KOPT-K1 (cell line): ENCODE measurements around the gene SERTM2.

Experiments used
- H3K27ac ChIP-seq: fragments of 200-600 bp; sonication (generic); 2 replicates; pipeline ENCODE4 v1.5.1; 2016; ENCODE audit warnings: antibody characterized with exemption, mild to moderate bottlenecking, low read depth, low read length; ENCODE audit not compliant: poor library complexity, severe bottlenecking
- H3K36me3 ChIP-seq: fragments of 200-600 bp; sonication (generic); 2 replicates; pipeline ENCODE4 v1.5.1; 2017; ENCODE audit warnings: antibody characterized with exemption, mild to moderate bottlenecking, low read length, moderate library complexity; ENCODE audit not compliant: insufficient read depth
- H3K9me3 ChIP-seq: fragments of 200-600 bp; sonication (generic); 2 replicates; pipeline ENCODE4 v1.5.1; 2017; ENCODE audit warnings: antibody characterized with exemption, low read length, mild to moderate bottlenecking; ENCODE audit not compliant: insufficient read depth, poor library complexity, severe bottlenecking

Gene SERTM2

DNA sequence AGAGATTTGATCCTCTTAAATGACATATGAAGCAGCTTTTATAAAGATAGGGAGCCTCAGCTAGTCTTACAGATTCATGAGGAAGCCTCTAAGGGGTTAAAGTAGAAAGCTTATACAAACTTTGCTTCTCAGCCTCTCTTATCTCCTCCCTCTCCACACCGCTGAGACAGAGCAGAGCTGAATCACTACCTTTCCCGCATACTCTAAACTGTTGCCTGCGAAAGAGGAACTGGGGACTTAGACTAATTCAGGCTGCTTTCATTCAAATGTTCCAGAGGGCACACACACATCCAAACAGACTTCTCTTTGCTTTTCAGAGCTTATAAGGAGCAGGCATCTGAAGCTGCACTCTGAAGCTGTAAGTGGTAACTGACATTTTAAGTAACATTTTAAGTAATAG lies at the start of gene SERTM2:
Gene SERTM2 (plus strand): TSS at position 169 of the 400 bp plus-strand sequence. CDS start 7,213 bp downstream, outside the sequence.
- H3K27ac ChIP-seq = no peak within 1 kb of the TSS
- no peaks in the 10 kb centered on the region for H3K9me3 ChIP-seq
- no peaks in the 10 kb centered on the region for H3K36me3 ChIP-seq

DNA sequence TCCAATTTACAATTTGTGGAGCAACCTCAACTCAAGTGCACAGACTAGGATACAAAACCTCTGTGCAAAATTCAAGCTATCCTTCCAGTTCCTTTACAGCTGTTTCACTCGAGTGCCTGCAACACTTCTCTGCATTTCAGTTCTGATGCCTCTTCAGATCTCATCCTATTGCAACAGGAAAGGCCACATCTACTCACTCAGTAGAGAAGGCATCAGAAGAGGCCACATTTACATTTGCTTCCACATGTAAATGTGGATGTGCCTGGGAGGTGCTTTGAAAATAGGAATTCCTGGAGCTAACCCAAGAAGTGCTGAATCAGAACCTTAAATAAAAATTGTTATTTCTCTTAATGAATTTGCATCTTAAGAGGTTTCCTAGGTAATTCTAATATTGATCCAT lies 45.8 kb upstream of the SERTM2 start:
- Histone ChIP-seq H3K36me3 (no peaks in the 10 kb centered on the region), H3K27ac (no peak overlapping the region)

DNA sequence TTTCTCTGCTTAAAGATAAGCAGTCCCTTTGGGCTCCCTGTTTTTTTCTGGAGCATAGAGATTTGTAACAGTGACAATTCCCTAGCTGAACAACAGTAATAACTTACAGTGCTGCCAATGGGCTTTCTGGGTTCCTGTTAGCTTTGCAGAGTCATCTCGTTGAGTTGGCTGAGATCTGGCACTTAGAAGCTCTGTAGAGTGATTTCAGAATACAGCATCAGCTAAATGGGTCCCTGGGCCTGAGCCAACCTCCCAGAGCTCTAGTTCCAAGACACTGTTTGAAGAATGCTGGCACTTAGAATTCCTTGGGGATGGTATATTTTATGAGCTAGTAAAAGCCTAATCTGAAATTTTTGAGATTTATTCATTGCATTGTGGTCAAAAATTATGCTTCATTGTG lies 43.5 kb upstream of the SERTM2 start:
- Histone ChIP-seq H3K27ac (no peak overlapping the region), H3K9me3 (no peaks in the 10 kb centered on the region)

More for the DNA sequence above, 45.8 kb upstream of the SERTM2 start:
- no peaks in the 10 kb centered on the region for H3K9me3 ChIP-seq

GRCh38 chrX:111470681-111471403 lies 40.6 kb upstream of the SERTM2 start:
- H3K27ac ChIP-seq = no peak overlapping the region
- H3K36me3 ChIP-seq = no peaks in the 10 kb centered on the region
- H3K9me3 ChIP-seq = no peaks in the 10 kb centered on the region

More for the DNA sequence above, 43.5 kb upstream of the SERTM2 start:
- no peaks in the 10 kb centered on the region for H3K36me3 ChIP-seq

- H3K27ac ChIP-seq = no peak overlapping the region
- no peaks in the 10 kb centered on the region for H3K36me3 ChIP-seq
- no peaks in the 10 kb centered on the region for H3K9me3 ChIP-seq
Measured at GRCh38 chrX:111481896-111482295, 29.5 kb upstream of the SERTM2 start.

DNA sequence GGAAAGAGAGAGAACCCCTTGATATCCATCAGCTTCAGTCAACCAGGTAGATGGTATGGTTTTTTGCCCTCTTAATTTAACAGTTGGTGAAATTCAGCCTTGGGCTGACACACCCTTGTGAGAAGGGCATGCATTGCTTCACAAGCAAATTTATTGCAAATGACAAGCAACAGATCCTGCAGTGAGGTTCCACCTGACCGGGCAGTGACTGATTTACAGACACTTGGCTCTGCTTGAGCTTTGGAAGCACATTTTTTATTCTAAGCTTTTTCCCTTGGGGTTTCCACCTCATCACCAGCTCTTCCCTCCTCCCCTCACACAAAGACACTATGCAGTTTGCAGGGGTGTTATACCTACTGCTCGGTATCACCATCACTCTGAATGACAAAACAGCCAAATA lies 28.3 kb upstream of the SERTM2 start:
- Histone ChIP-seq H3K27ac (no peak overlapping the region), H3K36me3 (no peaks in the 10 kb centered on the region), H3K9me3 (no peaks in the 10 kb centered on the region)

DNA sequence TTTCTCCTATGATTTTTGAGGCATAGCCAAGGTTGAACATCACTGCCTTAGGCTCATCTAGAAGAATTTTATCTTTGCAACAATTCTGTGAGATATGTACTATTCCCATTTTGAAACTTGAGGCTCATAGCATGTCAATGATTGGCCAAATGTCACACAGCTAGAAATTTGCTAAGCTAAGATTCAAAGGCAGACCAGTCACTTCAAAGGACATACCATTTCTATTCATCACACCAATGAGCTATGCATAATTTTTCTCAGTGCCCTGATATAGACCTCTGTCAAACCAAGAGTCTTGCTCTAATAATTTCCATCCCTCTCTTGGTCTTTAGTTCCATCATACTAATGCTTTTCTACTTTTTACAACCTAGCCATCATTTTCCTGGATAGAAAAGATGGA lies 27.6 kb upstream of the SERTM2 start:
- H3K9me3 ChIP-seq = no peaks in the 10 kb centered on the region
- no peak overlapping the region for H3K27ac ChIP-seq
- H3K36me3 ChIP-seq = no peaks in the 10 kb centered on the region

GRCh38 chrX:111490688-111491087 lies 20.8 kb upstream of the SERTM2 start:
- H3K36me3 ChIP-seq = no peaks in the 10 kb centered on the region

GRCh38 chrX:111492085-111492484 lies 19.4 kb upstream of the SERTM2 start:
- Histone ChIP-seq H3K27ac (no peak overlapping the region), H3K9me3 (no peaks in the 10 kb centered on the region), H3K36me3 (no peaks in the 10 kb centered on the region)

More at GRCh38 chrX:111490688-111491087, 20.8 kb upstream of the SERTM2 start:
- Histone ChIP-seq H3K9me3 (no peaks in the 10 kb centered on the region), H3K27ac (no peak overlapping the region)

GRCh38 chrX:111498538-111499103 lies 12.8 kb upstream of the SERTM2 start:
- no peak overlapping the region for H3K27ac ChIP-seq
- no peaks in the 10 kb centered on the region for H3K9me3 ChIP-seq
- H3K36me3 ChIP-seq = no peaks in the 10 kb centered on the region

DNA sequence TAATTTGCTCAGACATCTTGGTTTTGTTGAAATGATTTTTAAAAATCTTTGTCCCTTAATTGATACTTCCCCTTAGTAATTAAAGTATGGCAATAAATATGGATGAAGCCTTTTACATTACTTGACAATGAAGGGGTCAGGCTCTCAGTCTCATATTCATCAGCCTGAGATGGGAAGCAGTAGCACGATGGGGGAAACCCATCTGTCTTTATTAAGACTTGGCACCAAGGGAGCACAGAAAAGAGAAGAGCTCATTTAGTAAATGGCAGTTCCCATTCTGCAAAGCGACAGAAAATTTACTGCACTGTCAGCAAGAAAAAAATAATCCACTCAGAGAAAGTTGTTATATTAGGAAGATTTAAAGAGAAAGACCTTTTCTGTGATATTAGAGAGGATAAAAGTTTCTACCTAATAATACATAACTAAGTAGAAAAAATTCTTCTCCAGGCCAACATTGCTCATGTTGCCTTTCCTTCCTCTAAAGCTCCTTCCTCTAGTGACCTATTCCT lies 7.9 kb upstream of the SERTM2 start:
- Histone ChIP-seq H3K36me3 (no peaks in the 10 kb centered on the region), H3K9me3 (no peaks in the 10 kb centered on the region), H3K27ac (no peak overlapping the region)

- H3K27ac ChIP-seq = no peak overlapping the region
- H3K9me3 ChIP-seq = no peaks in the 10 kb centered on the region
- no peaks in the 10 kb centered on the region for H3K36me3 ChIP-seq
Measured at GRCh38 chrX:111504941-111505340, 6.5 kb upstream of the SERTM2 start.

- Histone ChIP-seq H3K36me3 (no peaks in the 10 kb centered on the region), H3K9me3 (no peaks in the 10 kb centered on the region)
Measured at GRCh38 chrX:111505783-111506182, 5.7 kb upstream of the SERTM2 start.

DNA sequence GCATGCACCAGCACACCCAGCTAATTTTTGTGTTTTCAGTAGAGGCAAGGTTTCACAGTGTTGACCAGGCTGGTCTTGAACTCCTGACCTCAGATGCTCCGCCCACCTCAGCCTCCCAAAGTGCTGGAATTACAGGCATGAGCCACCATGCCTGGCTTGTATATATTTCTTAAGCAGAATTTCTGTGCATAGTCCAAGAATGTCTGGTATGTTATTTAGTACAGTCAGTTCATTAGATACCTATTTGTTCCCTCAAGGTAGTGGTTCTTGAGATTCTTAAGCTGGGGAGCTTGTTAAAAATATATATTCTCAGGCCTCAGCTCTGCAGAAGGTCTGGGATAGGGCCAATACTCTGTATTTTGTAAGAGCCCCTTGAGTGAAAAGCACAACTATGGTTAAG lies 4.6 kb upstream of the SERTM2 start:
- Histone ChIP-seq H3K27ac (no peak overlapping the region), H3K9me3 (no peaks in the 10 kb centered on the region), H3K36me3 (no peaks in the 10 kb centered on the region)

More at GRCh38 chrX:111505783-111506182, 5.7 kb upstream of the SERTM2 start:
- no peak overlapping the region for H3K27ac ChIP-seq

- Histone ChIP-seq H3K27ac (no peak overlapping the region), H3K36me3 (no peaks in the 10 kb centered on the region), H3K9me3 (no peaks in the 10 kb centered on the region)
Measured at GRCh38 chrX:111507933-111508332, 3.5 kb upstream of the SERTM2 start.

- Histone ChIP-seq H3K36me3 (no peaks in the 10 kb centered on the region), H3K9me3 (no peaks in the 10 kb centered on the region), H3K27ac (no peak overlapping the region)
Measured at GRCh38 chrX:111515298-111515697, 3.9 kb downstream of the SERTM2 start.
